Large intestine (tissue), 12 donors: Measurements from ENCODE around the gene IFT122. TPM values are rescaled to one million over a fixed set of nuclear protein-coding genes. Genes with fewer than 3 reads are reported as not detected.
A peak's percentile ranks its signal among the peaks of the same experiment; 100 is the strongest.
"Not testable (repeated sequence)": the region's sequence is repeated elsewhere in the genome, so short reads cannot be mapped to it uniquely, and the experiment has no call there.

Experiments used
- DNase-seq, 2 donors: peaks; one replicate each; pipeline versions ENCODE4 v3.0.0 to v3.0.0-alpha.2; 2013
- H3K27ac ChIP-seq: one replicate; pipeline ENCODE4 v1.5.1; 2013; ENCODE audit warnings: low read length
- H3K27me3 ChIP-seq: 2 replicates; pipeline ENCODE4 v1.6.1; 2013; ENCODE audit warnings: low read length; ENCODE audit not compliant: control insufficient read depth, insufficient read depth
- H3K36me3 ChIP-seq: 2 replicates; pipeline ENCODE4 v1.6.1; 2013; ENCODE audit warnings: low read length; ENCODE audit not compliant: control insufficient read depth, insufficient read depth
- H3K4me1 ChIP-seq: one replicate; pipeline ENCODE4 v1.6.1; 2013; ENCODE audit warnings: low read length; ENCODE audit not compliant: control insufficient read depth, insufficient read depth
- H3K4me3 ChIP-seq: one replicate; pipeline ENCODE4 v1.5.1; 2013; ENCODE audit warnings: low read length
- H3K9me3 ChIP-seq: one replicate; pipeline ENCODE4 v1.6.1; 2013; ENCODE audit warnings: mild to moderate bottlenecking, low read depth, low read length, moderate library complexity; ENCODE audit not compliant: control insufficient read depth
- WGBS: methylation state at CpG from one replicate; pipeline ENCODE4 v1.1.5; 2013; ENCODE audit warnings: low lambda C conversion rate; ENCODE audit not compliant: insufficient coverage; 5-methylcytosine and 5-hydroxymethylcytosine counted together
- long read RNA-seq, 11 donors: transcript quantifications; one replicate each; lab custom pipeline, GENCODE V29; 2026
- polyA plus RNA-seq: library from polyadenylated mRNA; unstranded; fragments of 120-200 nt; gene quantifications from one replicate; pipeline ENCODE4 v1.2.1, GENCODE V29; 2013

IFT122 gene
- polyA plus RNA-seq = 39.4 TPM
- long read RNA-seq, donor 1 = 0 reads
- long read RNA-seq, donor 2, partial matches to known transcripts = 0 of 1 reads
- long read RNA-seq, donor 2, other reads (novel, unspliced or antisense) = 0 of 1 reads
- long read RNA-seq, donor 3 = 0 reads
- long read RNA-seq, donor 4 = 0 reads
- long read RNA-seq, donor 5 = 0 reads
- long read RNA-seq, donor 6, partial matches to known transcripts = 0 of 2 reads
- long read RNA-seq, donor 6, other reads (novel, unspliced or antisense) = 0 of 2 reads
- long read RNA-seq, donor 7 = 0 reads
- long read RNA-seq, donor 8, full-length matches to known transcripts = 4 of 4 reads
- long read RNA-seq, donor 8, partial matches to known transcripts = 0 of 4 reads
- long read RNA-seq, donor 8, other reads (novel, unspliced or antisense) = 0 of 4 reads
- long read RNA-seq, donor 9, partial matches to known transcripts = 0 of 2 reads
- long read RNA-seq, donor 9, other reads (novel, unspliced or antisense) = 0 of 2 reads
- long read RNA-seq, donor 10, partial matches to known transcripts = 7 of 9 reads
- long read RNA-seq, donor 10, other reads (novel, unspliced or antisense) = 0 of 9 reads
- long read RNA-seq, donor 11, partial matches to known transcripts = 0 of 3 reads
- long read RNA-seq, donor 11, other reads (novel, unspliced or antisense) = 0 of 3 reads

DNA sequence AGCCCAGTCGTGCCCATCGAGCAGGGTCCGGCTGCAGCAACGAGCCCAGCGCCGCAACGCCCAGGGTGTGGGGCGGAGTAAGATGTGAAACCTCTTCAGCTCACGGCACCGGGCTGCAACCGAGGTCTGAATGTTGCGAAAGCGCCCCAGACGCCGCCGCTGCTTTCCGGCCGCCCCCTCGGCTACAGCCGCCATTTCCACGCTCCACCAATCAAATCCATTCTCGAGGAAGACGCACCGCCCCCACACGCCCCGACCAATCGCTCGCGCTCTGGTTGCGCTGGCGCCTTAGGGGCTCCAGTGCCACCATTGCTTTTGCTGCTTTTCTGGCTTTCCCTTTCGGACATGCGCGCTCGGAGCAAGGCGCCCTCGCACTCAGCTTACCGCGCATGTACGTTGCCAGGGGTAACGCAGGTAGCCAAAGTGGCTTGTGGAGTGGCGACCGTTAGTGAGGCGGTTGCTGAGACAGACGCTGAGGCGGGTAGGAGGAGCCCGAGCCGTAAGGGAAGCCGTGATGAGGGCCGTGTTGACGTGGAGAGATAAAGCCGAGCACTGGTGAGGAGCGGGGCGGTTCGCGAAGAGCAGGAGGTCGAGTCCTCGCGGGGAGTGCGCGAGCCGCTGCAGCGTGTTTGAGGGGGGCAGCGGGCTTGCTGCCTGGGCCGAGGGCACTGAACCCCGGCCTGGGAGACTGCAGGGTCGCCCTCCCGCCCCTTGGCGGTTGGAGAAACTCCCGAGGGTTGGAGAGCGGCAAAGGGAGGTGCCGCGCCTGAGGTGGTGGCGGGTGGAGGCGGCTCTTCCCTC, at the start of gene IFT122, which contains the start of gene MBD4:
Gene IFT122 (plus strand): TSS at position 408 of the 801 bp plus-strand sequence. CDS start 107 bp downstream, at position 515.
Gene MBD4 (minus strand): TSS at position 132 of the 801 bp plus-strand sequence. CDS start 115 bp downstream, at position 17.
- peak within 1 kb of the TSS; percentile 98 for H3K4me3 ChIP-seq
- peak; percentile 98 to 99 for DNase-seq

GRCh38 chr3:129391583-129391982, 48.4 kb upstream of the IFT122 start:
- H3K27me3 ChIP-seq, H3K4me3 ChIP-seq, DNase-seq, H3K9me3 ChIP-seq, H3K4me1 ChIP-seq, H3K27ac ChIP-seq: not testable (repeated sequence)
- no CpG with 5 or more reads among the region's 4 CpGs for WGBS
- H3K36me3 ChIP-seq = peaks cover 54% of the 10 kb centered on the region

More for the DNA sequence above, at the start of gene IFT122, which contains the start of gene MBD4:
- WGBS = no CpG with 5 or more reads among the region's 75 CpGs
- Histone ChIP-seq H3K4me1 (peaks cover 11% of the 10 kb centered on the region), H3K36me3 (peaks cover 19% of the 10 kb centered on the region), H3K27me3 (no peaks in the 10 kb centered on the region), H3K9me3 (no peaks in the 10 kb centered on the region), H3K27ac (peak within 1 kb of the TSS; percentile 91)

GRCh38 chr3:129392106-129392887, 47.7 kb upstream of the IFT122 start:
- H3K27me3 ChIP-seq, H3K4me1 ChIP-seq, H3K4me3 ChIP-seq, DNase-seq, H3K9me3 ChIP-seq, H3K27ac ChIP-seq: not testable (repeated sequence)
- peaks cover 52% of the 10 kb centered on the region for H3K36me3 ChIP-seq
- no CpG with 5 or more reads among the region's 8 CpGs for WGBS

- WGBS = no CpG with 5 or more reads among the region's 6 CpGs
- peaks cover 43% of the 10 kb centered on the region for H3K36me3 ChIP-seq
Observed at GRCh38 chr3:129393271-129393670, 46.8 kb upstream of the IFT122 start.

GRCh38 chr3:129393760-129394564, 46.1 kb upstream of the IFT122 start:
- not testable (repeated sequence) for H3K9me3 ChIP-seq, H3K27ac ChIP-seq, H3K4me3 ChIP-seq, DNase-seq, H3K27me3 ChIP-seq, H3K4me1 ChIP-seq
- H3K36me3 ChIP-seq = peaks cover 40% of the 10 kb centered on the region
- no CpG with 5 or more reads among the region's 17 CpGs for WGBS

More at GRCh38 chr3:129393271-129393670, 46.8 kb upstream of the IFT122 start:
- H3K27ac ChIP-seq = no peak overlapping the region
- no peak overlapping the region for H3K4me3 ChIP-seq
- H3K27me3 ChIP-seq = no peaks in the 10 kb centered on the region
- DNase-seq = no peak
- no peaks in the 10 kb centered on the region for H3K9me3 ChIP-seq
- peaks cover under 1% of the 10 kb centered on the region for H3K4me1 ChIP-seq

DNA sequence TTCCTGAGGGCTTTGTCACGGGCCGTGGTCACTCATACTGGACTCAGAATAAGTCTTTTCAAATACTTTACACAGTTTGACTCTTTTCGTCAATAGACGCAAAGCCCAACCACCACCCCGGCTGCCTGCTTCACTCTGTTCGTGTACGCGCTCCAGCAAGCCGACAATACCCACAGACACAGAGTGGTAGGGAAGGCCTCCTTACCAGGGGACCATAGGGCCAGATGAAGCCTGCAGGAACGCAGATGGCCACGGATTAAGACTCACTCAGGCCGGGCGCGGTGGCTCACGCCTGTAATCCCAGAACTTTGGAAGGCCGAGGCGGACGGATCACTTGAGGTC, 41.2 kb upstream of the IFT122 start:
- no CpG with 5 or more reads among the region's 18 CpGs for WGBS
- no peaks in the 10 kb centered on the region for H3K9me3 ChIP-seq
- peak in 1 of 2 donors; percentile 43 for DNase-seq
- peak overlapping the region; percentile 75 for H3K4me3 ChIP-seq
- peaks cover 4% of the 10 kb centered on the region for H3K4me1 ChIP-seq
- H3K36me3 ChIP-seq = peaks cover 8% of the 10 kb centered on the region
- H3K27ac ChIP-seq = peak overlapping the region; percentile 47
- H3K27me3 ChIP-seq = no peaks in the 10 kb centered on the region

DNA sequence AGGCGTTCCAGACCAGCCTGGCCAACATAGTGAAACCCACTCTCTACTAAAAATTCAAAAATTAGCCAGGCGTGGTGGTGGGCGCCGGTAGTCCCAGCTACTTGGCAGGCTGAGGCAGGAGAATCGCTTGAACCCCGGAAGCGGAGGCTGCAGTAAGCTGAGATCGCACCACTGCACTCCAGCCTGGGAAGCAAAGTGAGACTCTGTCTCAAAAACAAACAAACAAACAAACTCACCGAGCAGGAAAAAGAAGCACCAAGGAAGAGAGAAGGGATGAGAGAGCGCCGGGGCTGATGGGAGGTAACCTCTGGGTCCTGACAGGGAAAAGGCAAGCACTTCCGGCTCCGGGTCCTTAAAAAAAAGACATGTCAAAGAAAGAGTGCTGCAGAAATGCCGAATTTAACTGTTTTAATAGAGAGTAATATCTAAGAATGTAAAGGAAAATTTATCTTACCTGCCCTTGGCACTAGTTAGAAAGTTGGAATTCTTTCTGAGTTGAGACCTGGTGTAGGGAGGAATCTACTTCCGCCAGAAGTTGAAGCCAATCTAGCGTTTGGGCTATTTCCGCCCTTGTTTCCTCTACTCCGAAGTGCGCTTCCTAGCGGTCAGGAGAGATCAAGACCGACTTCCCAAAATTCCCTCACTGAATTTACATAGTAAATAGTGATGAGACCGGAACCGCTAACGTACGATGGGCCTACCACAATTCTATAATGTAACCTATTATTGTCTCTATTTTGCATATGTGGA, 40.7 kb upstream of the IFT122 start:
- DNase-seq = peak; percentile 90 to 96
- Histone ChIP-seq H3K4me3 (peak overlapping the region; percentile 75), H3K36me3 (peaks cover 6% of the 10 kb centered on the region), H3K27ac (peak overlapping the region; percentile 30), H3K27me3 (no peaks in the 10 kb centered on the region), H3K9me3 (no peaks in the 10 kb centered on the region), H3K4me1 (peaks cover 4% of the 10 kb centered on the region)
- WGBS = 0% methylated on average over 6 of the region's 25 CpGs

DNA sequence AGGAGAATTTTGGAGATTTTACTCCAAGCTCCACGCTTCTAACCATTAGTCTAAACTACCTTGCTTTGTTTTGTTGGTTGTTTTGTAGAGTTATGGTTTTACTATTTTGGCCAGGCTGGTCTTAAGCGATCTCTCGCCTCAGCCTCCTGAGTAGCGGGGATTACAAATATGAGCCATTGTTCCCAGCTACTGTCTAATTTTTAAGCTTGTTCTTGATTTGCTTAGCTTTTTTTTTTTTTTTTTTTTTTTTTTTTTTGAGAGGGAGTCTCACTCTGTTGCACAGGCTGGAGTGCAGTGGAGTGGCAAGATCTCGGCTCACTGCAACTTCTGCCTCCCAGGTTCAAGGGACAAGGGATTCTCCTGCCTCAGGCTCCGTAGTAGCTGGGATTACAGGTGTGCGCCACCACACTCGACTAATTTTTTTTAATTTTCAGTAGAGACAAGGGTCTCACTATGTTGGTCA, 40.1 kb upstream of the IFT122 start:
- Histone ChIP-seq H3K27ac (no peak overlapping the region), H3K36me3 (peaks cover 2% of the 10 kb centered on the region), H3K4me3 (peak overlapping the region; percentile 75), H3K4me1 (peaks cover 4% of the 10 kb centered on the region), H3K9me3 (no peaks in the 10 kb centered on the region), H3K27me3 (no peaks in the 10 kb centered on the region)
- 20% methylated on average over 1 of the region's 8 CpGs for WGBS
- no peak for DNase-seq
